ENCODE data around the gene AMH.

The AMH gene

DNA sequence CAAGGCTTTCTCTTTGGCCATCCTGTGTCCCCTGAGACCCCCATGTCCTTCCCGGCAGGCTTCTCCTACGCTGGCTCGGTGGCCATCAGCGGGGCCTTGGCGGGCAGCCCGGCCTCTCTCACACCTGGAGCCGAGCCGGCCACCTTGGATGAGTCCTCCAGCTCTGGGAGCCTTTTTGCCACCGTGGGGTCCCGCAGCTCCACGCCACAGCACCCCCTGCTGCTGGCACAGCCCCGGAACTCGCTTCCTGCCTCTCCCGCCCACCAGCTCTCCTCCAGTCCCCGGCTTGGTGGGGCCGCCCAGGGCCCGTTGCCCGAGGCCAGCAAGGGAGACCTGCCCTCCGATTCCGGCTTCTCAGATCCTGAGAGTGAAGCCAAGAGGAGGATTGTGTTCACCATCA is 27.2 kb upstream of the AMH start:
- DNase-seq: no peak

DNA sequence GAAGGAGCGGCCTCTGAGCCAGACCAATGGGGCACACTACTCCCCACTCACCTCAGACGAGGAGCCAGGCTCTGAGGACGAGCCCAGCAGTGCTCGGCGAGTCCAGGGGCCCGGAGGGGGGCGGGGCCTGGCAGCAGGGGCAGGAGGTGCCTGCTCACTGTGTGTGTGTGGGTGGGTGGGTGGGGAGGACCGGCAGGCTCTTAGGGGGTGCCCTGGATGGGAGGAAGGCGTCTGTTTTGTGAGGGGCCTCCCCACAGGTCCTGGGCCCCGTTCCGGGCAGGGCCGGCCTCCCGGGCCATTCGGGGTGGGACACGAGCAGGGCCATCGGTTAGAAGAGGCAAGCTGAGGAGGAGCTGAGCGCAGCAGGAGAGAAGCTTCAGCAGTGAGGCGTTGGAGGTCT is 25.7 kb upstream of the AMH start:
- DNase-seq: no peak

DNA sequence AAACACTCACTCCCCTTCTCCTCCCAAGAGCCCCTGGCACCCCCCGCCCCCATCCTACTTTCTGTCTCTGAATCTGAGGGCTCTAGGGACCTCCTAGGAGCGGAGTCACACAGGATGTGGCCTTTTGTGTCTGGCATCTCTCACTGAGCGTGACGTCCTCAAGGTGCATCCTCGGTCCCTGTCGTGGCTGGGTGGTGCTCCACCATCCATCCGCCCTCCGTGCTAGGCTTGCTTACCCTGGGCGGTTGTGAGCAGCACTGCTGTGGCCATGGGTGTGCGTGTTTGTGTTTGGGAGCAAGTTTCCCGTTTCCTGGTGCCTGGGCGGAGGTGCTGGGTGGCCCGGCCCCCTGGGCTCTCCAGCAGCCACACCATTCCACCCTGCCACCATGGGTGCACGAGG is 25.2 kb upstream of the AMH start:
- DNase-seq: no peak

GRCh38 chr19:2224754-2225349 is 24.3 kb upstream of the AMH start:
- no peak for DNase-seq

- DNase-seq: no peak
Observed at GRCh38 chr19:2225415-2226050, 23.6 kb upstream of the AMH start.

DNA sequence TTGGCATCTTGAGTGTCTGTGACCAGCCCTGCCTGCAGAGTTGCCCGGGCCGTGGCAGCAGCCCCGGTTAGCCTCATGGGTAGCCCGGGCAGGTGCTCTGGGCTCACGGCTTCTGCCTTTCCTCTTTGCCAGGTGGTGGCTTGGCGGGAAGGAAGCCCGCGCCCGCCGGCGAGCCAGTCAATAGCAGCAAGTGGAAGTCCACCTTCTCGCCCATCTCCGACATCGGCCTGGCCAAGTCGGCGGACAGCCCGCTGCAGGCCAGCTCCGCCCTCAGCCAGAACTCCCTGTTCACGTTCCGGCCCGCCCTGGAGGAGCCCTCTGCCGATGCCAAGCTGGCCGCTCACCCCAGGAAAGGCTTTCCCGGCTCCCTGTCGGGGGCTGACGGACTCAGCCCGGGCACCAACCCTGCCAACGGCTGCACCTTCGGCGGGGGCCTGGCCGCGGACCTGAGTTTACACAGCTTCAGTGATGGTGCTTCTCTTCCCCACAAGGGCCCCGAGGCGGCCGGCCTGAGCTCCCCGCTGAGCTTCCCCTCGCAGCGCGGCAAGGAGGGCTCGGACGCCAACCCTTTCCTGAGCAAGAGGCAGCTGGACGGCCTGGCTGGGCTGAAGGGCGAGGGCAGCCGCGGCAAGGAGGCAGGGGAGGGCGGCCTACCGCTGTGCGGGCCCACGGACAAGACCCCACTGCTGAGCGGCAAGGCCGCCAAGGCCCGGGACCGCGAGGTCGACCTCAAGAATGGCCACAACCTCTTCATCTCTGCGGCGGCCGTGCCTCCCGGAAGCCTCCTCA is 22.9 kb upstream of the AMH start:
- no peak for DNase-seq

DNA sequence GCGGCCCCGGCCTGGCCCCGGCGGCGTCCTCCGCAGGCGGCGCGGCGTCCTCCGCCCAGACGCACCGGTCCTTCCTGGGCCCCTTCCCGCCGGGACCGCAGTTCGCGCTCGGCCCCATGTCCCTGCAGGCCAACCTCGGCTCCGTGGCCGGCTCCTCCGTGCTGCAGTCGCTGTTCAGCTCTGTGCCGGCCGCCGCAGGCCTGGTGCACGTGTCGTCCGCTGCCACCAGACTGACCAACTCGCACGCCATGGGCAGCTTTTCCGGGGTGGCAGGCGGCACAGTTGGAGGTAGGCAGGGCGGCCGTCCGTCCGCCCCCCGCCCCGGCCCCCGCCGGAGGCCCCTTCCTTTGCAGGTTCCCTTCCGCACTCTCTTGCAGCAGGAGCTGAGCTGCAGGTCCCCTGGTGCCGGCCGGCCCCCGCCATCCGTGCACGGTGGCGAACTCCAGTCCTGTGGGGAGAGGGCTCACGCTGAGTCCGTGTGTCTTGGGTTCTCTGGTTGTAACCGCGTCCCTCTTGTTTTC is 22.2 kb upstream of the AMH start:
- DNase-seq: no peak

GRCh38 chr19:2227415-2228156 is 21.5 kb upstream of the AMH start:
- no peak for DNase-seq

GRCh38 chr19:2228157-2229030 is 20.7 kb upstream of the AMH start:
- no peak for DNase-seq

- no peak for DNase-seq
Observed at GRCh38 chr19:2229103-2230032, 19.8 kb upstream of the AMH start.

GRCh38 chr19:2230033-2230531 is 19.0 kb upstream of the AMH start:
- DNase-seq: no peak

DNA sequence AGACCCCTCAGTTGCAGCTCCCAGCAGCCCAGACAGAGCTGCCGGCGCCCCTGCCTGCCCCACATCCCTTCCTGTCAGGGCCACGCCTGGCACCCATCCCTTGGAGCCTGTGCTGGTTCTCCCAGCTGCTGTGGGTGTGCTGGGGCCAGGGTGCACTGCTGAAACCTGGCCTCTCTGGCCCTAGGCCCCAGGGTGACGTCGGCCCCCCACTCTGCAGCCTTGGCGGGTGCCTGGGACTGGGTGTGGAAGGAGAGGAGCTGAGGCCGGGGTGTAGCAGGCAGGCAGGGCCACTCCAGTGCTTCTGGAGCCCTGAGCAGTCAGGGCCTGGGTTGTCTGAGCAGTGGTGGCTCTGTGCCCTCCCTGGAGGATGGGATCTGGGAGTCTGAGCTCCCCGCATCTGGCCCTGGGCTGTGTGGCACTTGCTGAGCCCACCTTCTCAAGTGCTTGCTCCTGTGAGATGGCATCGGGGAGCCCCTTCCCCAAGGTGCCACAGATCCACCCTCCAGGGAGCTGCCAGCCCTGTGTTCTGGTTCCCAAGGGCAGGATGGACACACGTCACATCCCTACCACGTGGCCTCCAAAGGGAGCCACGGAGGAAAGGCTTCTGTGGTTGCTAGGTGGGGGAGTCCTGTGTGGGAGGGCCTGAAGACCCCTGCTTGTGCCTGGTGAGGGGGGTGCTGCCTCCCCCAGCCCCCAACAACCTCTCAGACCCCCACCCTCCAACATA is 18.2 kb upstream of the AMH start:
- no peak for DNase-seq

DNA sequence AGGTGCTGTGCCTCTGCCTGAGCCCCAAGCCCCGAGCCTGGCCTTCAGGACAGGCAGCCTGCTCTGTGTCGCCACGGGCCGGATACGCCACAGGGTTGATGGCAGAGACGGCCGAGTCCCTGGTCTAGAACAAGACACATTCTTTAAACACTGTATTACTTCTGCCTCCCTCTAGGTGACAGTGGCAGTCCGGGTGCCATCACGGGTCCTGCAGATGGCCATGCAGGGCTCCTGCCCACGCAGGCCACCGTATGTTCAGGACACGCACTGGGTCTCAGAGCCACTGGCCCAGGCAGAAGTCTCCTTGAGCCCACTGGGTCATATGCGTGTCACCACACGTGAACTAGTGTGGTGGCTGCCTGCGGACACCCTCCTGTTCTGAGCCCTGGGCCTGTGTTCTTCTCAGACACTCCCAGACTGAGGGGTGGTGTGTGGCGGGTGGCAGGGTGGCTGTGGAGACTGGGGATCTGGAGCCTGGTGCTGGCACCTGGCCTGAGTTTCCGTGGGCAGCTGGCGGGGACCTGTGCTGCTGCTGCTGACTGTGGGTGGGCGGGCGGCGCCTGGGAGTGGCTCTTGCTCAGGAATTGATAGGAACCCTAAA is 17.4 kb upstream of the AMH start:
- DNase-seq: no peak

GRCh38 chr19:2232286-2233151 is 16.6 kb upstream of the AMH start:
- no peak for DNase-seq

- DNase-seq: no peak
Observed at GRCh38 chr19:2233601-2234280, 15.4 kb upstream of the AMH start.

DNA sequence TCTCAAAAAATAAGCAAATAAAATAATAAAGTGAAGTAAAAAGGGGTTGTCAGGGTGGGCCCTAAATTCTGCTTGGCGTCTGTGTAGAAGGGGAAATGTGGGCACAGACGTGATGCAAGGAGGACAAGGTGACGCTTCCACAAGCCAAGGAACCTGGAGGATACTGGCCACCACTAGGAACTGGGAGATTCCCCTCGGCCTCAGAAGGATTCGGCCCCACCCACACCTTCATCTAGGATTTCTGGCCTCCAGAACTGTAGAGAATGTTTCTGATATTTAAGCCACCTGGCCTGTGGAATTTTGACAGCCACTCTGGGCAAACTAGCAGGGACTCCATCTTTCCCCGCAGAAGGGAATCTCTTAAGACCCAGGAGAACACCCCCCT is 14.1 kb upstream of the AMH start:
- no peak for DNase-seq

- DNase-seq: no peak
Observed at GRCh38 chr19:2235381-2236063, 13.6 kb upstream of the AMH start.

DNA sequence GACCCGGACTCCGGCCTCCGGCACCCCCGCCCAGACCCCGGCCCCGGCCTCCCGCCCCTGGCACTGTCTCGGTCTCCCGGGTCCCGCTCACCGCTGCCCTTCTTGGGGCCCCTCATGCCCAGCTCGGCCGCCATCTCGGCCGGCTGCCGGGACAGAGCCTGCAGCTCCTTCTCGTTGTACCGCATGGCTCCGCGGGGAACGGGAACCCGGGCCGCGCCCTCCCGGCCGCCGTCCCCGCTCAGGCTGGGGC is 13.1 kb upstream of the AMH start:
- no peak for DNase-seq

Data from T-helper 1 cell (primary cell).